GM08714 (cell line): Measurements from ENCODE around the gene PTTG1IP.

Experiments
- H3K4me3 ChIP-seq: fragments of 200-500 bp; sonication (Bioruptor generic); 2 replicates; pipeline ENCODE4 v1.5.1; 2014; ENCODE audit warnings: mild to moderate bottlenecking, low read length, inconsistent platforms
- ZNF274 ChIP-seq: IDR thresholded peaks from 2 replicates; pipeline ENCODE4 v1.6.1; 2012; ENCODE audit warnings: mild to moderate bottlenecking, low read depth, low read length

PTTG1IP gene

DNA sequence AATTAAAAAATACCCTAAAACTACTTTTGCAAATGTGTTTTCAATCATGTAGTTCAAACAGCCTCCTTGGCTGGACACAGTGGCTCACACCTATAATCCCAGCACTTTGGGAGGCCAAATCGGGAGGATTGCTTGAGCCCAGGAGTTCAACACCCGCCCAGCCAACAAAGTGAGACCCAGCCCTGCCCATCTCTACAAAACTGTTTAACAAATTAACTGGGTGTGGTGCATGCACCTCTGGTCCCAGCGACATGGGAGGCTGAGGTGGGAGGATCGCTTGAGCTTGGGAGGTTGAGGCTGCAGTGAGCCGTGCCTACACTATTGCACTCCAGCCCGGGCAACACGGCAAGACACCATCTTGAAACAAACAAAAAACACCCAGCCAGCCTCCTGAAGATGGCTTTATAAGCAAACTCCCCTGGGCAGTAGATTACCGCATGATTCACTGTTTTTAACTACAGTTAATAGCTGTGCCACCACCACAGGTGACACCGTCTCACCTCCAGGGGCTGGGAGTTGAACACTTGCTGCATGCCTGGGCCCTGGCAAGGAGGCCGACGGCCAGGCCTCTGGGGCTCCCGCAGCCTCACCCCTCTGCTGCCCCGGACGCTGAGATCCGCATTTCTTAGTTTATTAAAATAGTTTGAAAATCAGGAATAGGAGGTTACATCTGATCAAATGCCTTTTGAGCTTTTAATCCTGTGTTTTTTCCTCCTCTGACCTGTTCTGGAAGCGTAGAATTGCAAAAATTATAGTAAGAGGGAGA, 16.2 kb downstream of the PTTG1IP start:
- no peak for TF ChIP-seq ZNF274

DNA sequence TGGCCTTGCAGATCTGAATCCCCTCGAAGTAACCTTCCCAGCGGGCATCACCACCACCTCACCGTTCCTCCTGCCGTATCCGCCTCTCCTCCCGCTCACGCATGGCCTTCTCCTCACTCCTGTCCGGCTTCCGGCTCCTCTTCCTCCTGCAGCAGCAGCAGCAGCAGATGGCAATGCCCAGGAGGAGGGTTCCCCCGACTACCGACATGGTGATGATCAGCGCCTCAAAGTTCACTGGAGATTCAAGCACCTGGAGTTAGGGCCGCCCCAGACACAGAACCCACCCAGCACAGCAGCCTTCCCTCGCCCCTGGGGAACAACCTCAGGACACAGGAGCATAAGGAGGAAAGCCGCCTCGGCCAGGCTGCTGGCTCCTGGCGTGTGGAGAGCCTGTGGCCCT, 17.4 kb downstream of the PTTG1IP start:
- no peak overlapping the region for H3K4me3 ChIP-seq
- no peak for TF ChIP-seq ZNF274

More for the DNA sequence above, 16.2 kb downstream of the PTTG1IP start:
- H3K4me3 ChIP-seq: no peak overlapping the region

DNA sequence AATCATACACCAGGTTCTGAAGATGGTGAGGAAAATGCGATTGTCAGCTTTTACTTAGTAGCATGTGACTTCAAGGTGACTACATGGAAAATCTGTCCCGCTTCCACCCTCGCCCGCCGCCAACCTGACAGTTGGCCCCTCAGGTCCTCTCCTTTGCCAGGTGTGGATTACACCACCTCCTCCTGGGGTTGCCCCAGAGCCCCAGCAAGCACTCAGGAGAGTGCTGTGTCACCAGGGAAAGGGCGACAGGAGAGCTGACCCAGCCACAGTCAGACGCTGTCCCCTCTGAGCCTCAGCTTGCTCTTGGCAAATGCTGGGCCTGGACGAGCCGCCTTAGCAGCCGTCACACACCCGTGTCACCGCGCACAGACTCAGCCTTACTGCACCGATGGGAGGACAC, 17.9 kb downstream of the PTTG1IP start:
- no peak for TF ChIP-seq ZNF274

DNA sequence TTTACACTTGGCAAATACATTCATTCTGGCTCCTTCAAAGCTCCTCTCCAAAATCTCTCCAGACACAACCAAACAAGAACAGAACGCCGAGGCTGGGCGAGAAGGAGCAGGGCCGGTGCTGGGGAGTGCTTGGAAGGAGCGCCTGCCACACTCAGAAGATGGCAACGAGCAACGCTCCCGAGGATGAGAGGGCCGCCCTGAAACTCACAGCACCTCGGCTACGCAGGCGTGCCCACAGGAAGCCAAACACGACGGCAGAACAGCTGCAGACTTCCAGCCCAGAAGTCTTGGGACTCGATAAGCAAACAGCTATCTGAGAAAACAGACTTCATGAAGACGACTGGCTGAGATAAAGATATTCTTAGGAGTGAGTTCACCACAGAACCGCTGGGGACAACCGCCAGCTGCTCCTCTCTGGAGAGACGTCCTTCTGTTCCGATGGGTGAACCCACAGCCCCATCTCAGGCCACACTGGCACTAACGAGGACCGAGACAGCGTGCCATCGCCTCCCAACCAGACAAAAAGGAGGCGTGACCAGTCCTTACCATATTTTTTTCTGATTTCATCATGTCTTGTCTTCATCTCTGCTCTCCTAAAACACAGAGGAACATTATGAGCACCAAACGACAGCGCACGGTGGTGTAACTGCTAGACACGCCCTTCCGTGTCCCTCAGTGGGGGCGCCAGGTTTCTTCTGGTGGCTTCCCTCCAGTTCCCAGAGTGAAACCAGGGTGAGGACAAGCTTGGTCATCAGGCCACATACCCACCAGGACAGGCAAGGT, 18.6 kb downstream of the PTTG1IP start:
- TF ChIP-seq ZNF274: no peak
- no peak overlapping the region for H3K4me3 ChIP-seq

More for the DNA sequence above, 17.9 kb downstream of the PTTG1IP start:
- no peak overlapping the region for H3K4me3 ChIP-seq

DNA sequence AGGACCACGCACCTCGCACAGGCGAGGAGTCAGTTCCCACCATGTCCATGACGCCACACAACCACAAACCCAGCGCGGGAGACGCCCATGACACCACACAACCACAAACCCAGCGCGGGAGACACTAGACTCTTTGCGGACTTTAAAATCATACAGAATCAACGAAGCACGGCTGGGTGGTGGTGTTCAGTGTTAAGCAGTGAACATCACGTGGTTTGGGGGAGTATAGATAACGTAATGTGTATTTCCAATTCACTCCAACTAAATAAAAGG, 19.2 kb downstream of the PTTG1IP start:
- no peak overlapping the region for H3K4me3 ChIP-seq
- TF ChIP-seq ZNF274: no peak

DNA sequence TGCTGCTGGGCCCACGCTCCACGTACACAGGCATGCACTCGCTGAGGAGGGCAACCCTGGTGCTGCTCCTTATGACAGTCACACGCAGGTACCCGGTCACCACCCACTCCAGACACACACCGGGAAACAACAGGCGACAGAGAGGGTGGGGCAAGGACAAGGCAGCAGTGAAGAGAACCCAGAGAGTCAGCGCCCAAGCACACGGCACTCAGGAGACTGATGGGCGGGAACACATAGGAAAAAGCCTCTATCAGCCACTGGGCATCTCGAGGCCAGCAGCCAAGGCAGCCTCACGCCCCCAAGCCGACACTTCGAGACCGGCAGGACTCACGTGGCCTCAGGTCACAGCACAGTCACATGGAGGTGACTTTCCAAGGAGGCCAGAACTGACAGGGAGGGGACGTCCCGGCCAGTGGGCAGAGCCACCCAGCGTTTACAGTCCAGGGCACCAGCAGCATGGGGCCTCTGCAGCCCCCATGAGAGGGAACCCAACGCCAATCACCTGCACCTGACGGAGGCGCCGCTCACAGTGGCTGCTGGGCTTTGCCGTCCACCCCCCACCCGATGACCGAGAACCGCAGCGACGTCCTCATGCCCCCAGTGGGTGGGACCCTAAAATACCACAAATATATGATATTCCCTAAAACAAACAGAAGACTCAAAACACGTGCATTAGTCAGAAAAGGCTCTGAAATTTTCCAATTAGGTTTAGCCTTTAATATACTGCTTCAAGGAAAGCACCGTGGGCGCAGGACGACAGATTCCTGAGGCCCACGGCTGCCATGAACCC, 19.7 kb downstream of the PTTG1IP start:
- no peak overlapping the region for H3K4me3 ChIP-seq
- no peak for TF ChIP-seq ZNF274

DNA sequence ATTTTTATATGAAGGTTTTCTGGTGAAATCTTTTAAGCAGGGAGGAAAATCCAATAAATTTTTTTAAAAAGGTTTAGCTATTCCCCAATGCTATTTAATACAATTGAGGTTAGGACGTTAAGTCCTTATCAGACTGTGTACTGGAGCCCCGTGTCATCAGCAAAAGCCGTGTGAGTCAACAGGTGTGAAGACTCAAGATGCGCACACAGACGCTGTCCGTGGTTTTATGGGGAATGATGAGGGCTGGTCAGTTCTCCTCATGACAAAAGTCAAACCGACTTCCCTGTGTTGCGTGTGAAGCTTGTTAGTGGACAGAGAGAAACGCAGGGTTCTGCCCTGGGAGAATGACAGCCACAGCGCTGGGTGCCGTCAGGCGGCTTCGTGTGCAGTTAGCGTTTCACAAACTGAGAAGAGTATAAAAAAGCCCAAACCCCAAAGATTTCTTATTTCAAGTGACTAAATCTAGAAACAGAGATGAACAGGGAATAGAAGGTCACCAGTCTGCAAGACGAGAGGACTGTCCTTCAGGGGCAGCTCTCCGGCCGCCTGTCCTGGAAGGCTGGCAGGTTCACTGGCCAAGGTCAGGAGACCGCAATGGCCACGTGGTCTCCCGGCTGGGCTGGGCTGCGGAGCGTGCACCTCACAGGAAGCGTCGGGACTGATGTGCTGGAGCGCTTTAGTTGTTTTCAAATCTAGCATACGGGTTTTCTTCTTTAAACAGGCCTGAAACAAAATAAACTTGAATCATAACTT, 22.4 kb downstream of the PTTG1IP start:
- TF ChIP-seq ZNF274: no peak
- H3K4me3 ChIP-seq: no peak overlapping the region

DNA sequence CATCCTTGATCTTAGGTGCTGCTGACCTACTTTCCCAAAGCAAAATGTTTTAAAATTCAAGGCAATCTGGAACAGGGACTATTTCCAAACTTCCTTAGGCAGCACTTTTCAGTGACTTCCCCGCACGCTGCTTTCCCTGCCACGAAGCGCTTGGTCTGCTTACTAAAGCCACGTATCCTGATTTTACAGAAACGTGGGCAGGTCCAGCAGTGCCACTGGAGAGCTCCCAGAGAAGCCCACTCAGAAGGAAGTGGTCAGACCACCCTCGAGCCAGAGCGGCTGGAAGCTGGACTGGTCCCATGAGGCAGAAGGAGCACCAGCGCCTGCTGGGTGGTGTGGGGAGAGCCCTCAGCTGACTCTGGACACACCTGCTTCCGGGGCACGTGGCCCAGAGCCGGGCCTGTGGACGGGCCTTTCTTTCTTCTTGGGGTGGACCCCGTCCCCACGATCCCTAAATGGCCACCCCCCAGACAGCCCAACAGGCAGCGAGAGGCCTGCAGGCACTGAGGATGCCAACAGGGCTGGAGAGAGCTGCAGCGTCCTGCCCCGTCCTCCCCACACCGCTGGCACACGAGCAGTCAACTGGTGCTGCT, 23.2 kb downstream of the PTTG1IP start:
- TF ChIP-seq ZNF274: no peak
- H3K4me3 ChIP-seq: no peak overlapping the region

DNA sequence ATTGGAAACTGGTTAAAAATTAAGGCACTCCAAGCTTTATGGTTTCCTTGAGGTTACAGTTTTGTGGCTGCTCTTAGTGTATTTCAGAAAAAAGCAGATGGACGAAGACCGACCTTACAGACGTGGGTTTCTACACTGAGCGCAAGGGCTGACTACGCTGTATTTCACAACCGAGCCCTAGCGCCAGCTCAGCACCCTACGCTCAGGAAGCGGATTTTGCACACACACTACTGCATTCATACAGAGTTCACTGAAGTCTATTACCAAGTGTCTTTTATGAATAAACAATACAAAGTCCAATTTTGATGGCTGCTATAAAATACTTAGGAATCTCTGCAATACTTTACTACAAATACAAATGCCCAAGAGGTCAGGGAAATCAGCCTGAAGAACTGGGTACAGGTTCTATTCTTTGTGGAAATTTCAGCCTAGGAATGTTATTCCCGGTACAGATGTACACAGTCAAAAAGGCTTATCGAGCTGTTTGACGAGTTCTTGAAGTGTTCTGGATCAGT, 23.8 kb downstream of the PTTG1IP start:
- no peak for TF ChIP-seq ZNF274
- no peak overlapping the region for H3K4me3 ChIP-seq

DNA sequence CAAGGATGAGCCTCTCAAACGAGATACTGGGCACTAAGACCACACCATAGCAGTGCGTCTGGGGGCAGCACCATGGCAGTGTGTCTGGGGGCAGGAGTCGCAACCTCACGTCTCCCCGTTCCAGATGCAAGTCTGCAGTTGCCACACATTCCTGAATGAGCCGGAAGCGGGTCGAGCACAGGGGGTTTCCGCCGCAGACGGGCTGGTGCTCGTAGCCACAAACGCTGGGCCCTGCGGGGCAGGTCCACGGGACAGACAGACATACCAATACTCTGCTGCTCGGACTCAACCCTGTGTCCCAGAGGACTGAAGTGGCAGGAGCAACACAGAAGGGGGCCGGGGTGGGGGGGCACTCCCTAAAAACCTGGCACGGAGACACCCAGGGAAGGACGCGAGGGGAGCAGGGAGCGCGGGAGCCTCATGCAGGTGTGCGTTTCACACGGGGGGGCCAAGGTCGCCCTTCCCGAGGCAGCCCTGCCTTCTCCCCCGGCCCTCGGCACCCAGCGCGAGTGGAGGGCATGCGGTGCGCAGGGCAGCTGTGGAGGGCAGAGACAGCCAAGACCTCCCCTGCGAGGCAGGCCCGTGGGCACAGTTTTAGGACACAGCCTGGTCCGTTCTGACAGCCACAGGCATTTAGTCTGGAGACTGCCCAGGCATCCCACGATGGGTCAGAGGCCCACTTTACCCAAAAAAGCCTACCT, 24.5 kb downstream of the PTTG1IP start:
- no peak overlapping the region for H3K4me3 ChIP-seq
- no peak for TF ChIP-seq ZNF274

DNA sequence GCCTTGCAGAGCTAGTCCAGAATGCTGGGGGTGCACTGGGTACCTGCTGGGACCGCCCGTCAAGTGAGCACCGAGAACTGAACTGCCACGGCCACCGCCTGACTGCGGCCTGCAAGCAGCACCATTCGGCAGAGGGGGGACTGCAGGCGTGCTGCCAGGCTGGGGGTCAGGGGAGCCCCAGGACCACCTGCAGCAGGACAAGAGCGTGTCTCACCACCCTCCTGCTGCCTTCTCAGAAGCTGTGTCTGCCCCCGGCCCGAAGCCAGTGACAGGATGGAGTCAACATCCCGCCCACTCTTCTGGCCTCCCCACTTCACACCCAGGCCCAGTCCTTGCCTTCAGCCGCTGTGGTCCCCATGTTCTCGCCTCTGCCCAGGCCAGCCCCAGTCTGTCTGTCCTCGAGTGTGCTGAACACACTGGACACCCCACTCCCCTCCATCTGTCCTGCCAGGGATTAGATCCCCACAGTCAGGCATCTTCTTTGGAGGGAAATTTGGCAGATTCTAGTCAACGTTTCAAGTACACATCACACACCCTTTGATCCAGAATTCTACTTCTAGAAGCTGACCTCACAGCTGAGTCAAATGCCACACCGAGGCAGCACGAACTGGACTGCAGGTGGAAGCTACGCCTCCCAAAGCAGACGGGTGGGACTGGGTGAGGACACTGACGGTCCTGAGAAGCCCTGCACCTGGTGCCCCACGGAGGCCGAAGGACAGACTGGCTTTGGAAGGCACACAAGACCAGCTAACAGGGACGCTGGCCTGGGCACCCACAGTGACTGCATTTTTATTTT, 26.0 kb downstream of the PTTG1IP start:
- no peak overlapping the region for H3K4me3 ChIP-seq
- no peak for TF ChIP-seq ZNF274
